Fibroblast of villous mesenchyme (primary cell): ENCODE data around the gene ASIC3. TPM values are rescaled to one million over a fixed set of nuclear protein-coding genes. Genes with fewer than 3 reads are reported as not detected.

Experiments used
- DNase-seq: peaks from one replicate; pipeline ENCODE4 v3.0.0-alpha.2; 2010; ENCODE audit warnings: low read depth
- H3K4me3 ChIP-seq: 2 replicates; pipeline ENCODE4 v1.5.1; 2011; ENCODE audit warnings: low read depth, mild to moderate bottlenecking, low read length
- CTCF ChIP-seq: IDR thresholded peaks from 2 replicates; pipeline ENCODE4 v1.5.1; 2012; ENCODE audit warnings: low read depth, mild to moderate bottlenecking, low read length; ENCODE audit not compliant: insufficient read depth
- total RNA-seq: library from RNA; depleted of rRNA; stranded (reverse); fragments of >200 nt; gene quantifications from 2 replicates; pipeline ENCODE4 v1.2.3, GENCODE V29; 2012

ASIC3 gene
- total RNA-seq, 1 donor: under 0.01 TPM

GRCh38 chr7:151053751-151054150 is 5.4 kb downstream of the ASIC3 start:
- no peak overlapping the region for H3K4me3 ChIP-seq
- TF ChIP-seq CTCF: no peak
- no peak for DNase-seq

GRCh38 chr7:151056283-151056665 is 7.9 kb downstream of the ASIC3 start:
- H3K4me3 ChIP-seq: no peak overlapping the region
- no peak for DNase-seq
- TF ChIP-seq CTCF: peak; percentile 13

GRCh38 chr7:151056666-151057505 is 8.6 kb downstream of the ASIC3 start:
- no peak for DNase-seq
- H3K4me3 ChIP-seq: peak overlapping the region; percentile 87

GRCh38 chr7:151057506-151057988 is 9.2 kb downstream of the ASIC3 start, which contains the start of gene CDK5:
Gene CDK5 (minus strand): TSS chr7:151057897. CDS start chr7:151057848, 49 bp downstream.
- H3K4me3 ChIP-seq: peak within 1 kb of the TSS; percentile 87
- DNase-seq: no peak
- no peak for TF ChIP-seq CTCF

More at GRCh38 chr7:151056666-151057505, 8.6 kb downstream of the ASIC3 start:
- no peak for TF ChIP-seq CTCF

- H3K4me3 ChIP-seq: peak overlapping the region; percentile 87
- peak; percentile 100 for DNase-seq
- TF ChIP-seq CTCF: no peak
These were observed 9.9 kb downstream of the ASIC3 start for GRCh38 chr7:151057989-151058780.

- DNase-seq: peak; percentile 68
- no peak for TF ChIP-seq CTCF
- peak overlapping the region; percentile 87 for H3K4me3 ChIP-seq
These were observed 10.5 kb downstream of the ASIC3 start for GRCh38 chr7:151058781-151059366.
